NCI-H146 treated with DMSO at 0.1 percent for 48 hours (cell line): ENCODE results near the gene TSPAN15.

ENCODE experiments used
- DNase-seq: peaks from one replicate; lab custom pipeline; 2025; ENCODE audit not compliant: unreplicated experiment; lab: John Stamatoyannopoulos, UW

Gene TSPAN15

DNA sequence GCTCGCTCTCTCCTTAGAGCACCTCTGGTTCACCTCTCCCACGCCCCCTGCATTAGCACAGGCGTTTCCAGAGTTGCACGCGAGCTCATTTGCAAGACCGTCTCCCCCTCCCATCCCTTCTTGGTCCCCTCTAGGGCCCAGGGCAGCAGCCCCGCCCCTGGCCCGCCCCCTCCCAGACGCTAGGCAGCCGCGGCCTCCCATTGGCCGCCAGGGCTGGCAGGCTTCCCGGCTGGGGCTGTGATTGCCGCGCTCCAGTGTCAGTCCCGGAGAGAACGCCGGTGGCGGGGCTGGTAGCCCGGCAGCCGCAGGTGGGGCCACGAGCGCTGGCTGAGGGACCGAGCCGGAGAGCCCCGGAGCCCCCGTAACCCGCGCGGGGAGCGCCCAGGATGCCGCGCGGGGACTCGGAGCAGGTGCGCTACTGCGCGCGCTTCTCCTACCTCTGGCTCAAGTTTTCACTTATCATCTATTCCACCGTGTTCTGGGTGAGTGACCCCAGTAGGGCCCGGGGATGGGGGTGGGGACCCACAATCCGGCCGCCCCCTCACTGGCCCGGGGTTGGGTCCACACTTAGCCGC is at the start of gene TSPAN15:
TSPAN15 (plus strand) TSS at position 257 of the 575 bp plus-strand sequence; CDS start at position 387, 130 bp downstream.
- peak; percentile 80 for DNase-seq

DNA sequence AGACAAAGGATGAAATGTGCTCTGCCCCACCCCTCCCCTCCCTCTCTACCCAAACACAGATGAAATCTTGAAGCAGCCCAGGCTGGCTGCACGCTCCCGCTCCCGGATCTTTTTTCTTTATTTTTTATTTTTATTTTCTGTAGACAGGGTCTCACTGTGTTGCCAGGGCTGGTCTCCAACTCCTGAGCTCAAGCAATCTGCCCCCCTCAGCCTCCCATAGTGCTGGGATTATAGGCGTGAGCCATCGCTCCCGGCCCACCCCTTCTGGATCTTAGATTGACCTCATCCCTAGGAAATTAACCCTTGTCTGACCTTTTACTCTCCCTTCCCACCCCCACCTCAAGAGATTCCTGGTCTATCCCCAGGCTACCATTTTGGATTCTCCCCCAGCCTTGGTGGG is 48.9 kb upstream of the TSPAN15 start:
- no peak for DNase-seq

DNA sequence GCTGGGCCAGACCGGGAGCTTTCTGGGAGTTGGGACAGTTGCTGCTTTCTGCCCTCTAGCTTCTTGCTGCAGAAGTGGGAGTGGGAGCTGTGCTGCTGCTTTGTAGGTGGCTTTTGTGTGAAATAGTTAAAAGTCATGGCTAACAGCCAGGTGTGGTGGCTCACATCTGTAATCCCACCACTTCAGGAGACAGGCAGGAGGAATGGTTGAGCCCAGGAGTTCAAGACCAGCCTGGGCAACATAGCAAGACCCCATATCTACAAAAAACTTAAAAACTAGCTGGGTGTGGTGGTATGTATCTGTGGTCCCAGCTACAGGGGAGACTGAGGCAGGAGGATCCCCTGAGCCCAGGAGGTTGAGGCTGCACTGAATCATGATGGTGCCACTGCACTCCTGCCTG is 48.2 kb upstream of the TSPAN15 start:
- DNase-seq: no peak

DNA sequence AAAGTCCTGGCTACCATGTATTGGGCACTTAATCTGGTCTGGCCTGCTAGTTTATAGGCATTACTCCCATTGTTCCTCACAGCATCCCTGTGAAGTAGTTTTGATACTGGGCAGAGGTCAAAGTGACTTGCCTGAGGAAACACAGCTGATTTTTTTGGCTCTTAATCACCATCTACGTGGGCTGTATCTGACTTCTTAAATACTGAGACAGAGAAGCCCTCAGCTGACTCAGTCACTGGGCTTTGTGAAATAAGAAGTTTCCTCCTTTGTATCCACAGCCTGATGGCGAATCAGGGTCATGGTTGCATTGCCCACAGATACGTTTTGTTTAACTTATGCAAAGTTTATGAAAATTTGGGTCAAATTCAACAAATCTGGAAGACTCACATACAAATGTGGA is 47.7 kb upstream of the TSPAN15 start:
- DNase-seq: no peak

DNA sequence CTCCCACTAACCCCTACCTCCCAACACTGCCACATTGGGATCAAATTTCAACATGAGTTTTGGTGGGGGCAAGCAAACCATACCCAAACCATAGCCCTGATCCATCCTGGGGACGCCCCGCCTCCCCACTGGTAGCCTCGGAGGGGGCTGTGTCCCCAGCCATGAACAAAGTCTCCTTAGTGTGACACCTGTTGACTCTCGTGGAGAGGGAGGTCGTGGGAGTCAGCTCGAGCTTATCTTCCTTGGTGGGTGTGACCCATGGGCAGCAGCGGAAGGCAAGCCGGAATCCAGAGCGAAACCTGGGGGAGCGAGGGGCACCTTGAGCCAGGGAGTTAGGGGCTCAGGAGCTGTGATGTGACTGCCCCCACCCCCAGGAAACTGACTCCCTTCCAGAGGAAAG is 46.5 kb upstream of the TSPAN15 start:
- DNase-seq: no peak

DNA sequence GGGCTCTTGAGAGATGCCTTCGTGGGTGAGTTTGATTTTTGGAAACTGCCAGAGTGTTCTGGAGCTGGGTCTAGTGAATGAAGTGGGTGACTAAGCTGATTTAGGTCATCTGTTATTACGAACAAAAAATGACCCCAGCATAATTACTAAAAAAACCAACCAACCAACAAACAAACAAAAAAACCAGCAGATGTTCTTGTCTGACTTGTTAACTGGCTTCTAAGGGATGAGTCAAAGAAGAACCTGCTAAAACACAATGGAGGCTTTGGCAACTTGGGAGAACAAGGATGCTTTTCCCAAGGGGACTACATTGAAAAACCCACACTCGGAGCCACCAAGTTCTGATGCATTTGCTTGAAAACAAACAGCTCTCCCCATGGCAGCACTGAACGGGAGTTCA is 46.0 kb upstream of the TSPAN15 start:
- no peak for DNase-seq

DNA sequence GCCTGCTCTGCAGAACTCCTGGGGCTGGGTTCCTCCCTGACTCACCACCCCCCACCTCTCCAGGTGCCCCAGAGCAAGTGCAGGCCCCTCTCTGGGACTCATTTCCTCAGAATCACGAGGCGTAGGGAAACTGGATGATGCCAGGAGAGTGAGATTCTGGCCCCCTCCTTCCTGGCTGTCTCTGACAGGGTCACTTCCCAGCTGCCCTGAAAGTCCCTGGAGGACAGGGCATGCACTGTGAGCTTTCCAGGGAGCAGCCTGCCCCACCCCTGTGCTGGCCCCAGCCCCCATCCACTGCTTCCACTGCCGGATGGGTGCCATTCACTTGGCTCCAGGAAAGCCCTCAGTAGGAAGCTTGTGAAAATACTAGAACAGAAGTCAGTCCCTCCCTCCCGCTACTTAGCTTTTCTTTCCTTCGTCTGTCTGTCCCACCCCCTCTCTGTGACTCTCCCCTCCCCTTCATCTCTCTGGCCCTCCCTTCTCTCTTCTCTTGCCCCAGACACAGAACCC is 44.9 kb upstream of the TSPAN15 start:
- no peak for DNase-seq

DNA sequence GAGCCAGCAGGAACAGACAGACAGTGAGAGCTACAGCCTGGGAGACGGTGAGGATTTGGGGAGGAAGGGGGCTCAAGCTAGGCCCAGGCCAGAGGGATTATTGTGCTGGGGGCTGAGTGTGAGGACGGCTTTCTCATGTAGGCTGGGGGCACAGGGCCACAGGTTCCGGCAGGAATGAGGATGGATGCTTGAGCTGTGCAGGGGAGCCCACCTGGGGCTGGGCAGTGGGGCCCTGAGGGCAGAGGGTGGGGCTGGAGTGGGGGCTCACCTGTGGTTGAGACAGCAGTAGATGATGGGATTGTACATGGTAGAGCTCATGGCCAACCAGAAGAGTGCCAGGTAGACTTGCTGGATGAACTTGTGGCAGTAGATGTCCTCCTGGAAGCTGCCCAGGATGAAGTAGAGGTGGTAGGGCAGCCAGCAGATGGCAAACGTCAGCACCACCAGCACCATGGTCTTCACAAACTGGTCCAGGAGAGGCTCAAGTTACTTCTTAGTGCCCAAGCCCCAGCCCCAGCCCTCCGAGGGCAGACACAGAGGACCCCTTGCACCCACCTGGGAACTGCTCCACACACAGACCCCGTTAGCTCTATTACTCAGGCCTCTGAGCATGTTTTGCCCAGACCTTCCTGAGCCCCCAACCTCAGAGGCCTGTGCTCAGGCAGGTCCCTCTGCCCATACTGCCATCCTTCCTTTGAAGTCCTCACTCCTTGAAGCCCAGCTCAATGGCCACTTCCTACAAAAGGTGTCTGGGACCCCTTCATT is 44.3 kb upstream of the TSPAN15 start:
- DNase-seq: no peak

DNA sequence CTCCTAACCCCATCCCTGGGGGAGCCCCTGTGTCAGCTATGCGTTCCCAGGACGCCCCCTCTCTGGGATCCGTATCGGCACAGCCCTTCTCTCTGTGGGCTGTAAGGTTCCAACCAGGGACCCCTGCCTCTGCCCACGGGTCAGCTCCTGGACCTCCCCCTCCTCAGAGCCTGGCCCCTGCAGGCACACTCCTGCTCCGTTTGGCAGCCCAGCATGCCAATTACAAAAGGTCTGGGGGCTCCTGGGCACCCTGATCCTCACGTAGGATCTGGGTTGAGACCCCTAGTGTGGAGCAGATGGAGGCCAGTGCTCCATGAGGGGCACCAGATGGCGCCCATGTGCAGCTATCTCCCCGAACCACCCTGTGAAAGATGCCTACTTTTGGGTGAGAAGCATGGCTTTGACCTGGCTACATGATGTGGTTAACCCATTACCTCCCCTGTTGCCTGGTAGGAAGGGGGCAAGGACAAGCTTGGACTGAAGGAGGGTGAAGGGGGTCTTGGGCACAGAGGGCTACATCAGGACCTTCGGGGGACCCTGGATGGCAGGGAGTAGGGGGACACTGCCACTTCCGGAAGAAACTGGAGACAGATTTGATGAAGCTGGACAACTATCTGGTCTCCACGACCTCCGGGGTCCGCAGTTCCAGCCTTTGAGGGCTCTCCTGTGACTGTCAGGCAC is 43.5 kb upstream of the TSPAN15 start:
- no peak for DNase-seq

DNA sequence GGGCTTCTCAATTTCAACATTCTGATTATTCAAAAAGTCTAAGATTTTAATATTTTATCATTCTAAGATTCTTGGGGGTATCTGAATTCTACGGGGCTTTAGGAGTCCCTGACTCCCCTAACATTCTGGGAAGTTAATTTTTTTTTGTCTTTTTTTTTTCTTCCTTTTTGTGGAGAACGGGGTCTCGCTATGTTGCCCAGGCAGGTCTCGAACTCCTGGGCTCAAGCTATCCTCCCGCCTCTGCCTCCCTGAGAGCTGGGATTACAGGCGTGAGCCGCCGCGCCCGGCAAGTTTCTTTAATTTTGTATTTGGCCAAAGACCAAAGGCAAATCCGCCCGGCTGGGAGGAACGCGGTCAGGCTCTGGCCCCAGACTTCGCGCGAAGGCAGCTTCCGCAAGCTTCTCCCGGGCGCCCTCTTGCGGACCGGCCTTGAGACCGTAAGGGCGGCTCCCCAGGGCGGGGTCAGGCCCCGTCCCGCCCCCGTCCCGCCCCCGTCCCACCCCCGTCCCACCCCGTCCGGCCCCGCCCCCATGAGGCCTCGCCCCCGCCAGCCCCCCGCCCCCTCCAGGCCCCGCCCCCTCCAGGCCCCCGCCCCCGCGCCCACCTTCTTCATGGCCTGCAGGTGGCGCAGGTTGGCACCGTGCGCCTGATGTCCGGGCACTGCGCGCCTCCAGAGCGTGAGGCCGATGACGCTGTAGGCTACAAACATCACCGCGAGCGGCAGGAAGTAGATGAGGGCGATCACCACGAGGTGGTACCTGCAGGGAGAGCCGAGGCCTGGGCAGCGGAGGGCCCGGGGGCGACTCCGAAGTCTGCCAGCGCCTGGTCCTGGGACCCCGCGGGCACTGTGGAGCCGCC is 42.7 kb upstream of the TSPAN15 start:
- peak; percentile 67 for DNase-seq

DNA sequence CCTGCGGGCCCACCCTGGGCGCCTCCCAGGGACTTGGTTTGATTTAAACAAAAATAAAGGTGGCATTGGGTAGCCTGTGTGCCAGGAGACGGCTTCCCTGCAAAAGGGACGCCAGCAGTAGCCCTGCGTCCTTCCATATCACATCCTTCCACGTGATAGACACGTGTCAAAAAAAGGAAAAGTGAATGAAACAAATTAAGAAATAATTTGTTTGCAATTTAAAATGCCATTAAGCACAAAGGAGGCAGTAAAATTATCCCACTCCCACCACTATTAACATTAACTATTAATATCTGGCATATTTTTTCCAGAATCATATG is 42.1 kb upstream of the TSPAN15 start:
- no peak for DNase-seq

DNA sequence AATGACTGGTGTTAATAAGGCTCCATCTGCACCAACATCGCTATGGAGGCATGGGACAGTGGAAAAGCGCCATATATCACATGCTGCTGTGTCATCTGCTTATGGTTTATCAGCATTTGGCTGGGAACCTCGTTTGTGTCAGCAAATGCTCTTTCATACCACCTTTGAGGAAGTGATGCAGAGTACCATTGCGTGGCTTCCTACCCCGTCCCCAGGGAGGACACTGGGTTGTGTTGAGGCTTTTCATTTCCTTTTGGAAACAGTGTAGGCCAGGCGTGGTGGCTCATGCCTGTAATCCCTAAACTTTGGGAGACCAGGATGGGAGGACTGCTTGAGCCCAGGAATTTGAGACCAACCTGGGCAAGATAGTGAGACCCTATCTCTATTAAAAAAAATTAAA is 41.3 kb upstream of the TSPAN15 start:
- DNase-seq: no peak

DNA sequence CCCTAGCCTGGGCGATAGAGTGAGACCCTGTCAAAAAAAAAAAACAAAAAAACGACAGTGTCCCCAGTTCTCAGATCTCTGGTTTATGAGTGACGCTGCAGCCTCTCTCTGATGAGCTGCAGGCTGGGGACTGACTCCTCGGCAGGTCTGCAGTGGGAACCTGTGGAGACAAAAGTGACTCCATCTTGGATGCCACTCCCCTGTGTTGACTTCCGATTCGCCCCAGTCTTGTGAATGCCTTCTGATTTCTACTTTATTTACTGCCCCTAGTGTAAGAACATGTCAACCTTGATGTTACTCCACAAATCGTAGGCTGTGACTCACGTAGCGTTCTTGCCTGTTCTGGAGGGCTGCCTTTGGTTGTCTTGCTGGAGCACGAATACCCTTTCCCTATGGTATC is 40.8 kb upstream of the TSPAN15 start:
- no peak for DNase-seq

DNA sequence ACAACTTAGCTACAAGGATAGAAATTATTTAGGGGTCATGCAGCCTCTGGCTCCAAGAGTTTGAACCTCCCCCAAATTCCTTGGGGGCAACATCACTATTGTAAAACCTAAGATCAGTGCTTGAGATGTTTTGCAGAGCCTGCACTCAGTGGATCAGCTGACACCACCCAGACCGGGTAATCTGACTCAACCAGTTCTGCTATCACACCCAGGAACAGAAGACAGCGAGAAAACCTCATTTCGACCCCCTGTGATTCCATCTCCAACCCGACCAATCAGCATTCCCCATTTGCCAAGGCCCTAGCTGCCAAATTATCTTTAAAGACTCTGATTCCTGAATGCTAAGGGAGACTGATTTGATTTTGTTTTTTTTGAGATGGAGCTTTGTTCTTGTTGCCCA is 39.8 kb upstream of the TSPAN15 start:
- DNase-seq: no peak

DNA sequence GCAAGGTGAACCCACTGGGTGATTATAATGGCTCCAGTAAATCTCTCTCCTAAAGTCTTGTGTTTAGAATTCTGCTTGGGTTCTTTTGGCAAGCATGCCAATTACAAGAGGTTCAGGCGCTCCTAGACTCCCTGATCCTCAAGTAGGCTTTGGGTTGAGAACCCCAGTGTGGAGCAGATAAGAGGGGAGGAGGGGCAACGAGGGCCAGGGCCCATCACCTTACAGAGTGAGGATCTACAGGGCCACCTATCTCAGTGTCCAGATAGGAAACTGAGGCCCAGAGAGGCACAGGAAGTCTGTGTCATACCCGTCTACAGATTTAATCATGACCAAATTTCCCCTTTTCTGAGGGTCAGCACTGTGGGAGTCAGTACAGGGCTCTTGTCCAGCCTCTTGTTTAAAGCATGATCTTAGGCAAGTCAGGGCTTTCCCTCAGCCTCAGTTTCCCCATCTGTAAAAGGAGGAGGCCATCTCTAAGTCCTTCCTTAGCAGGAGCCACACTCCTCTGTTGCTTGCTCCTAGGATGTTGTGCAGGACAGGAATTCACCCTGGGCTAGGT is 39.0 kb upstream of the TSPAN15 start:
- no peak for DNase-seq

DNA sequence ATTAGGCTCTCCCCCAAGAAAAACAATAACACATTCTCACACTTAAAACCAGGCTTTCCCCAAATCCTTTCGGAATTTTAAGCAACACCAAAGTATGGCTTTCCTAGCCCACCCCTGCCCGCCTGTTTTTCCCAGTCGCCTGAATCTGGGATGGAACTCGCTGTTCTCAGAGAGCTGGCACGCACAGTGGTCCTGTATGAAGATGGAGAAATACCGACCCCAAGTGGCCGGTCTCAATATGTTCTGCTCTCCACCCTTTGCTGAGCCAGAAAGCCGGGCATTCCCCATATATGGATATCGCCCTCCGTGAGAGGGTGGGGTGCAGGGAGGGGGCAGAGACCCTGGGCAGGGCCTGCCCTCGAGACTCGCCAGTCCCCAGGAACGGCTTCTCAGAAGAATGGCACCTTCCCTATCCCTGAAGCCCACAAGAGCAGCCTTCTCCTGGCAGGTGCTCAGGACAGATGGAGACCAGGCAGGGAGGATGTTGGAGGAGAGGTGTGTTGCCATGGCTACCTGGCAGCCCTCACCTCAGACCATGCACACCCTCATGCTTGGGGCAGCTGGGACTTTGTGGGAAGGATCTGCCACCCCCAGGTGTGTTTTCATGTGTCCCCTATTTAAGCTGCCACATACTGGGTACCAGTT is 37.9 kb upstream of the TSPAN15 start:
- DNase-seq: peak; percentile 8

DNA sequence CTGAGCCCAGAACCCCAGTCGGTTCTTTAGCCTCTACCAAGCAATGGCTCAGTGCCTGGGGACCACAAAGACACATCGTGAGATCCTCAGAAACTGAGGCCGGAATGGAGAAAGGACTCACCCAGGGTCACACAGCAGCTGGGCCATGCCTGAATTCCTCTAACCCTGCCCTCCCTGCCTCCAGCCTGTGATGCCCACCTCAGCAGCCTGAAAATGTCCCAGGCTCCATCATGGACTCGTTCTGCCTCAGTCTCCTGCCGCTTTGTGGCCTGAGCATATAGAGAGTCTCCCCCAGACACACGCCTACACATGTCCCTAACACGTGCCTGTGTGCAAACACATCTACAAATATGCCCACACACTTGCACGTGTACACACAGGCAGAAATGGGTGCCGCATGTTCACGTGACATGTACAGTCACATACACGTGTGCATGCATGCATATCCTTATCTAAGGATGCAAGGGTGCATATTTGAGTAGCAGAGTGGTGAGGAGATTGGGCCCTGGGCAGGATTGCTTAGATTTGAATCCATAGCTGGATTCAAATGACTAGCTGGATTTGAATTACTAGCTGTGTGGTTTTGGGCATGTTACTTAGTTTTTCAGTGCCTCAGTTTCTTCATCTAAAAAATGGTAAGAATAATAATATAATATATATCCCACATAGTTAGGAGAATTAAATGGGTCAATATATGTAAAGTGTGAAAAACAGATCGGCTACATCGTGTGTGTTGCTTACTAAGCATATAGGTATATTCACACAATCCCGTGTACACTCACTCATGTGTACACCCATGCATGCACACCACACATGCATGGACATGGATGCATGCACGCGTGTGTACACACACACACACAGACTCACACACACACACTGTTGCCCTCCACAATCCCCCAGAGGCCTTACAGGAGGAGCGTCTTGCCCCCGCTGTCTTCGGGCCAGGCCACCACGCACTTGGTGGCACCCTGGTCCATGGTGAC is 36.9 kb upstream of the TSPAN15 start:
- DNase-seq: no peak

DNA sequence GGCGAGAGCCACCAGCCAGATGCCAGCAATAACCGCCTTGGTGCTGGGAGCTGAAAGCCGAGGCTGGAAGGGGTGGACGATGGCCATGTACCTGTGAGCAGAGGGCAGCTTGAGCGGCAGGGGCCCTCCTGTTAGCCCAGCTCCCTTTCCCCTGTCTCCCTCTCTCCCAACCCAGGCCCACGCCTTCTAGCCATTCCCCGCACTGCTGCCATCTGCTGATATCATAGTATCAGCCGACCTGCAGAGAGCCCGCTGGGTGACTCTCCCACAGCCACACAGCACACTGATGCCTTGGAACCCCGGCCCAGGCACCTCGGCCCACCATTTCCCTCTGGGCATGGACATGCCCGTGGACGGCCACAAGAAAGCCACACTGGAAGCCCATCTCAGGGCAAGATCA is 36.2 kb upstream of the TSPAN15 start:
- no peak for DNase-seq

DNA sequence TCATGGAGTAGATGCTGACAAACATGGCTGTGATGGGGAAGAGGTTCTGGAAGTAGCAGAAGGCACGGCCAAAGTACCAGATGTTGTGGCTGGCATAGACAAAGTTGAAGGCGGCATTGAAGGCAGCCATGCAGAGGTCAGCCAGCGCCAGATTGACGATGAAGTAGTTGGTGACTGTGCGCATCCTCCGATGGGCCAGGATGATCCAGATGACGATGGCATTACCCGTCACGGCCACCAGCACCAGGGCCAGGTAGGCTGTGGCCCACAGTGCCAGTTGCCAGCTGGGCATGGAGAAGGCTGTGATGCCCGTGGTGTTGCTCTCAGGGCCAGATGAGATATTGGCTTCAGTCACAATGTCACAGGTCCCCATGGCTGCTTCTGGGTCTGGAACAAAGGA is 35.3 kb upstream of the TSPAN15 start:
- no peak for DNase-seq
